Lower leg skin (tissue), 4 donors: Measurements from ENCODE around the gene SLC25A44. TPM values are rescaled to one million over a fixed set of nuclear protein-coding genes. Genes with fewer than 3 reads are reported as not detected.

ENCODE experiments used
- DNase-seq, 2 donors: peaks; one replicate each; pipeline ENCODE4 v3.0.0-alpha.2; 2019; ENCODE audit warnings: low spot score in 2 of 2
- H3K4me3 ChIP-seq: fragments of 200-600 bp; sonication (generic); 2 replicates; pipeline ENCODE4 v1.5.1; 2017; ENCODE audit warnings: mild to moderate bottlenecking, low read depth; ENCODE audit not compliant: poor library complexity, severe bottlenecking
- POLR2A ChIP-seq, 2 donors: fragments of 450-650 bp; IDR thresholded peaks; one replicate each; pipeline ENCODE4 v1.6.1; 2016 to 2017; ENCODE audit warnings: antibody characterized with exemption in 2 of 2, mild to moderate bottlenecking in 1 of 2, moderate library complexity in 1 of 2
- WGBS, 2 donors: methylation state at CpG; one replicate each; pipeline ENCODE4 v1.1.5; 2018; 5-methylcytosine and 5-hydroxymethylcytosine counted together
- intact Hi-C: fragments of 100-400 bp; cut with DNase I; formaldehyde crosslinking; loops from one replicate; pipeline ENCODE4 v1.15.0; 2023; ENCODE audit warnings: low total_unique reads
- total RNA-seq, 4 donors: library from RNA; depleted of rRNA; stranded (reverse); fragments of >200 nt; gene quantifications; one replicate each; pipeline ENCODE4 v1.1.0, GENCODE V29; 2016
- TF ChIP-seq, protein P1 (sequence below), 3 donors: fragments of 450-650 bp; IDR thresholded peaks; one replicate each; pipeline ENCODE4 v1.5.1; 2016; ENCODE audit warnings: antibody characterized with exemption in 3 of 3, mild to moderate bottlenecking in 3 of 3, moderate library complexity in 2 of 3

SLC25A44 gene
- total RNA-seq, 4 donors from 2014 or later, result 11.3 to 15.3 (median 13.3) TPM

DNA sequence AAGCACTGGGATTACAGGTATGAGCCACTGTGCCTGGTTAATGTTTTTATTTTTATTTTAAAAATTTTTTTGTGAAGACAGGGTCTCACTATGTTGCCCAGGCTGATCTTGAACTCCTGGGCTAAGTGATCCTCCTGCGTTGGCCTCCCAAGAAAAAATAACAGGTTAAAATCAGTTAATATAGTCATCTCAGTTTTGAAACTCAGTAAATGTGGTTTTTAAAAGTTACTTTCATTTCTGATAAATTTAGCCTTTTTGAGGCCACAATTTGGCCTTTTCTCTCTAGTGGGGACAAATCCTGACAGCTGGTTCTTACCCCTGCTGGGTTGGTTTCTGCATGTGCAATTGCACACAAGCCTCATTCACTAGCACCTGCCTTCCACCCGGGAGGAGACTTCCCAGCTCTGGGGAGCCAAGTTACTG, 32.2 kb downstream of the SLC25A44 start:
- TF ChIP-seq, protein P1, sequence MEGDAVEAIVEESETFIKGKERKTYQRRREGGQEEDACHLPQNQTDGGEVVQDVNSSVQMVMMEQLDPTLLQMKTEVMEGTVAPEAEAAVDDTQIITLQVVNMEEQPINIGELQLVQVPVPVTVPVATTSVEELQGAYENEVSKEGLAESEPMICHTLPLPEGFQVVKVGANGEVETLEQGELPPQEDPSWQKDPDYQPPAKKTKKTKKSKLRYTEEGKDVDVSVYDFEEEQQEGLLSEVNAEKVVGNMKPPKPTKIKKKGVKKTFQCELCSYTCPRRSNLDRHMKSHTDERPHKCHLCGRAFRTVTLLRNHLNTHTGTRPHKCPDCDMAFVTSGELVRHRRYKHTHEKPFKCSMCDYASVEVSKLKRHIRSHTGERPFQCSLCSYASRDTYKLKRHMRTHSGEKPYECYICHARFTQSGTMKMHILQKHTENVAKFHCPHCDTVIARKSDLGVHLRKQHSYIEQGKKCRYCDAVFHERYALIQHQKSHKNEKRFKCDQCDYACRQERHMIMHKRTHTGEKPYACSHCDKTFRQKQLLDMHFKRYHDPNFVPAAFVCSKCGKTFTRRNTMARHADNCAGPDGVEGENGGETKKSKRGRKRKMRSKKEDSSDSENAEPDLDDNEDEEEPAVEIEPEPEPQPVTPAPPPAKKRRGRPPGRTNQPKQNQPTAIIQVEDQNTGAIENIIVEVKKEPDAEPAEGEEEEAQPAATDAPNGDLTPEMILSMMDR (IDR thresholded peaks at IDR 0.05), result no peak
- no peak for TF ChIP-seq POLR2A (IDR thresholded peaks at IDR 0.05)
- H3K4me3 ChIP-seq, result no peak overlapping the region
- intact Hi-C loops, result no loop called here
- no peak for DNase-seq
- 77 to 88% methylated on average over 2 of the region's 2 CpGs for WGBS, 2 donors

DNA sequence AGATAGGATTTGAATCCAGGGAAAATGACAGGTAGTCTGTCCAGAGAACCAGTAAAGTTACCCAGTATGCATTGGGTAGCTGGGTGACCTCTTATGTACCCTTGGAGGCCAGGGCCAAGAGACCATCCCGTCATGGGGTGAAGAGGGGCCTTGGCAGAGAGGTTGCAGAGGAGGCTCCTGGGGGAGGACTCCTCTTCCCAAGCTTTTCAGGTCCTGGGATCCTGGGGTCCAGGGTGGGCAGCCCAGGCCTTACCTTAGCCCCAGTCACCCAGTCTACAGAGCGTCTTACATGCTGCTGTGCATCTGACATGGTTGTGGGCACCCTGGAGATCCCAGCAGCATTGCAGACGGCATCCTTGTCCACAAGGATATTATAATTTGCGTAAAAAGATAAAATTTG, 32.9 kb downstream of the SLC25A44 start:
- DNase-seq, result no peak
- intact Hi-C loops, result no loop called here
- WGBS, 2 donors, result 87 to 93% methylated on average over 4 of the region's 4 CpGs
- H3K4me3 ChIP-seq, result no peak overlapping the region
- TF ChIP-seq, protein P1 (IDR thresholded peaks at IDR 0.05), result no peak
- TF ChIP-seq POLR2A (IDR thresholded peaks at IDR 0.05), result no peak

DNA sequence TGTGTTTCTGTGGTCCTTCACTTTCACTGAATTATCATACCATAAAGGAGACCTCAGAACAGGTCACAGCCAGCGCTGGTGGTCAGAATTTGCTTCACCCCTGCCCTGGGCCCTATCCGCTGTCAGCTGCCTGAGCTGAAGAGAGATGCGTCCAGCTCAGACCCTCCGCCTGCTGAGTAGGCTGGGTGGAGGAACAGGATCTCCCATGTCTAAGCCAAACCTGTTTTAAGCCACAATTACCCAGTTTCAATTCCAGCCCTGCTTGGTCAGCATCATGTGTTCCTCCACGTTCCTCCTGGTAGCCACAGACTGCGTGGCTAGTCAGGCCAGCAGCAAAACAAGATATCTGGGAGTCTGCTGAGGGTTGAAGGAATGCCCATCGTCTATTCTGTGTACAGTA, 34.6 kb downstream of the SLC25A44 start:
- no peak overlapping the region for H3K4me3 ChIP-seq
- DNase-seq, result no peak
- TF ChIP-seq, protein P1 (IDR thresholded peaks at IDR 0.05), result no peak
- no peak for TF ChIP-seq POLR2A (IDR thresholded peaks at IDR 0.05)
- 68 to 75% methylated on average over 7 of the region's 7 CpGs for WGBS, 2 donors
- intact Hi-C loops, result no loop called here

DNA sequence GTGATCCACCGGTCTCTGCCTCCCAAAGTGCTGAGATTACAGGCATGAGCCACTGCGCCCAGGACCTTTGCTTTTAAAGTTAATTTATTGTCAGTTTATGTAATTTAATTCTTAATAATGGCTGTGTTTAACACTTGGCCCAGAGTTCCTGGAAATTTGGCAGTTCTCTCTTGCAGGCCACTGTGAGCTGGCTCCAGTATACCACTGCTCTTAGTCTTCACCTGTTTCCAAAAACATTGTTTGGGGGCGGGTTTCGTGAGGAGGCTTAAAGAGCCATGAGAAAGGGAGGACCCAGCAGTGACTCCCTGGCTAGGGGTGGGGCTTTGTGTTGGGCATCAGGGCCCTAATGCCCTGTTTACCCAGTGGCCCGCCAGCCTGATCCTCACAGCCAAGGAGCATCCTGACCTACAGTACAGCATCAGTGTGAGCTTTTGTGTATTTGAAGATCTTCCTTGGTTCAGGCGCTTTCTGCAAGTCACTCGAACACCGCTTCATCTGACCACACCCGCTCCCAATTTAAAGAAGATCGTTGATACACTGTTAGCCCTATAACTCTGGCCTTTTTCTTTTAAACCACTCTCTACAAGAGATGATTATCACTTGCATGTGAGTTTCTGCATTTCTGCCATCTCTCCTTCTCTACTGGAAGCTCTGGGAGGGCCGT, 36.0 kb downstream of the SLC25A44 start:
- H3K4me3 ChIP-seq, result no peak overlapping the region
- TF ChIP-seq, protein P1 (IDR thresholded peaks at IDR 0.05), result no peak
- no peak for TF ChIP-seq POLR2A (IDR thresholded peaks at IDR 0.05)
- intact Hi-C loops, result no loop called here
- WGBS, 2 donors, result 83 to 87% methylated on average over 11 of the region's 11 CpGs
- DNase-seq, result no peak

DNA sequence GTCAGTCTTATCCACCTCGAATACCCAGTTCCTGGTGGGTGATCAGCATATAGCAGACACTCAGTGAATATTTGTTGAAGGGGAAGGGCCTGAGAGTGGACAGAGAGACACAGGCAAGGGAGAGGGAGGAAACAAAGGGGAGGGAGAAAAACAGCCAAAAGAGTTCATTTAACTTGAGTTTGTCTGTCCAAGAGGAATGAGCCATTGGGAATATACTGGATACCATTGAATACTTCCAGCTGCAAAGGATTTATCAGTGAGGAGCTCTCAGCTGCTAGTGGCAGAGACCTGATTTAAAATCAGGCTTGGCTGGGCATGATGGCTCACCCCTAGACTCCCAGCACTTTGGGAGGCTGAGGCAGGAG, 36.6 kb downstream of the SLC25A44 start:
- 92 to 93% methylated on average over 1 of the region's 1 CpG for WGBS, 2 donors
- no peak for DNase-seq
- intact Hi-C loops, result no loop called here
- no peak for TF ChIP-seq POLR2A (IDR thresholded peaks at IDR 0.05)
- TF ChIP-seq, protein P1 (IDR thresholded peaks at IDR 0.05), result no peak
- no peak overlapping the region for H3K4me3 ChIP-seq
